Testis (tissue), 3 donors: ENCODE measurements around the gene SLC25A39. TPM values are rescaled to one million over a fixed set of nuclear protein-coding genes. Genes with fewer than 3 reads are reported as not detected.
A peak's percentile ranks its signal among the peaks of the same experiment; 100 is the strongest.

Experiments used
- DNase-seq: peaks from one replicate; pipeline ENCODE4 v3.0.0-alpha.2; 2019
- H3K27ac ChIP-seq, 2 donors: fragments of 200-600 bp; sonication (generic); one replicate each; pipeline ENCODE4 v1.5.1; 2019
- H3K27me3 ChIP-seq: fragments of 200-600 bp; sonication (generic); one replicate; pipeline ENCODE4 v1.5.1; 2019
- H3K36me3 ChIP-seq: fragments of 200-600 bp; sonication (generic); one replicate; pipeline ENCODE4 v1.5.1; 2017; ENCODE audit warnings: low read depth; ENCODE audit errors: missing control alignments
- H3K4me1 ChIP-seq: fragments of 200-600 bp; sonication (generic); one replicate; pipeline ENCODE4 v1.5.1; 2019
- H3K4me3 ChIP-seq, 2 donors: fragments of 200-600 bp; sonication (generic); one replicate each; pipeline ENCODE4 v1.5.1; 2017 to 2019
- H3K9me3 ChIP-seq: fragments of 200-600 bp; sonication (generic); one replicate; pipeline ENCODE4 v1.5.1; 2017
- POLR2A ChIP-seq: fragments of 450-650 bp; IDR thresholded peaks from one replicate; pipeline ENCODE4 v1.6.1; 2017; ENCODE audit warnings: antibody characterized with exemption, mild to moderate bottlenecking, moderate library complexity
- WGBS, 2 donors: methylation state at CpG; one replicate each; pipeline ENCODE4 v1.1.5; 2018; 5-methylcytosine and 5-hydroxymethylcytosine counted together
- intact Hi-C: fragments of 100-400 bp; cut with DNase I; formaldehyde crosslinking; loops from one replicate; pipeline ENCODE4 v1.15.1; 2023; ENCODE audit warnings: low total_unique reads
- polyA plus RNA-seq: library from polyadenylated mRNA; stranded (reverse); fragments of 350-450 nt; fragmentation: Illumina TruSeq; extraction: RNeasy Lipid Tissue Mini Kit (QIAGEN cat#74804); gene quantifications from one replicate; pipeline ENCODE4 v1.2.3, GENCODE V29; 2014; ENCODE audit warnings: low read depth, low replicate concordance; ENCODE audit not compliant: insufficient read depth
- total RNA-seq, 2 donors: library from RNA; depleted of rRNA; stranded (reverse); fragments of >200 nt; gene quantifications; one replicate each; pipeline ENCODE4 v1.2.3, GENCODE V29; 2016
- TF ChIP-seq, protein P1 (sequence below), 3 experiments: fragments of 450-650 bp in 2 of 3; fragments of 200-600 bp in 1 of 3; sonication (generic) in 1 of 3; IDR thresholded peaks; one replicate each; pipeline ENCODE4 v1.5.1; 2016 to 2019; ENCODE audit warnings: antibody characterized with exemption in 3 of 3, mild to moderate bottlenecking in 2 of 3, moderate library complexity in 1 of 3

SLC25A39 gene
- total and polyA plus RNA-seq, 3 donors from 2014 or later: 131 to 176 (median 141) TPM

GRCh38 chr17:44320066-44320465 lies 4.6 kb downstream of the SLC25A39 start:
- no peaks in the 10 kb centered on the region for H3K9me3 ChIP-seq
- WGBS, 2 donors: 85 to 88% methylated on average over 11 to 18 of the region's 18 CpGs
- intact Hi-C loops: loop anchor here (5.0 kb wide), 1 partner anchor 98 kb away; no protein-coding TSS in a partner anchor

DNA sequence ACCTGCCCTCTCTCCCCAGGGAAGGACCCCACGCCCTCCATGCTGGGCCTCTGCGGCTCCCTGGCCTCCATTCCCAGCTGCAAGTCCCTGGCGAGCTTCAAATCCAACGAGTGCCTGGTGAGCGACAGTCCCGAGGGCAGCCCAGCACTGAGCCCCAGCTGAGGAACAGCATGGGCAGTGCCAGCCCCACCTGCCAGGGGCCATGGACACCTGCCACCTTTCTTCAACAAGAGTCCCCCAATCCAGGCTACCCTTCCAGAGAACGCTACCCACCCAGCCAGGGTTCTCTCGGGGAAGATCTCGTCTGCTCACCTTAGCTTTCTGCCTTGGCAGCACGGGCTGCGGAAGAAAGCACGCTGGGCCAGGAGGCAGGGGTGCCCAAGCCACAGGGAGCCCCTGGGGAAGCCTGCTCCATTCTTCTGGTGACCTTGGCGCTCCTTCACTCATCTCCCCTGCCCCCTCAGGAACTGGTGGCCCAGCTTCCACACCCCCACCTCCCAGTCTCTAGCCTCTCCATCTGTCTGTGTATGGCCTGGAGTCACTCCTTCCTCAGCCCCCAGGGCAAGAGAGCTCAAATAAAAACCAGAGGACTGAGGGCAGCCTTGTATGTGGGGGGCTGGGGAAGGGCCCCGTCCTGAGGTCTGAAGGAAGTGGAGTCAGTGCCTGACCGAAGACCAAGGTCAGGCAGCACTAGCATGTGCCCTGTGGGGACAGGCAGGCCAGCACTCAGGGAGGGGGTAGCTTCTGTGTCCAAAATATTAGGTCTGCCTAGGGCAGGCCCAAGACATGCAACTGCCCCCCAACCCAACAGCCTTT lies 6.3 kb downstream of the SLC25A39 start:
- no peak overlapping the region for H3K4me3 ChIP-seq
- H3K27me3 ChIP-seq: no peaks in the 10 kb centered on the region
- intact Hi-C loops: no loop called here
- no peaks in the 10 kb centered on the region for H3K36me3 ChIP-seq
- 86 to 89% methylated on average over 13 to 15 of the region's 15 CpGs for WGBS, 2 donors
- TF ChIP-seq POLR2A: no peak
- TF ChIP-seq, protein P1, sequence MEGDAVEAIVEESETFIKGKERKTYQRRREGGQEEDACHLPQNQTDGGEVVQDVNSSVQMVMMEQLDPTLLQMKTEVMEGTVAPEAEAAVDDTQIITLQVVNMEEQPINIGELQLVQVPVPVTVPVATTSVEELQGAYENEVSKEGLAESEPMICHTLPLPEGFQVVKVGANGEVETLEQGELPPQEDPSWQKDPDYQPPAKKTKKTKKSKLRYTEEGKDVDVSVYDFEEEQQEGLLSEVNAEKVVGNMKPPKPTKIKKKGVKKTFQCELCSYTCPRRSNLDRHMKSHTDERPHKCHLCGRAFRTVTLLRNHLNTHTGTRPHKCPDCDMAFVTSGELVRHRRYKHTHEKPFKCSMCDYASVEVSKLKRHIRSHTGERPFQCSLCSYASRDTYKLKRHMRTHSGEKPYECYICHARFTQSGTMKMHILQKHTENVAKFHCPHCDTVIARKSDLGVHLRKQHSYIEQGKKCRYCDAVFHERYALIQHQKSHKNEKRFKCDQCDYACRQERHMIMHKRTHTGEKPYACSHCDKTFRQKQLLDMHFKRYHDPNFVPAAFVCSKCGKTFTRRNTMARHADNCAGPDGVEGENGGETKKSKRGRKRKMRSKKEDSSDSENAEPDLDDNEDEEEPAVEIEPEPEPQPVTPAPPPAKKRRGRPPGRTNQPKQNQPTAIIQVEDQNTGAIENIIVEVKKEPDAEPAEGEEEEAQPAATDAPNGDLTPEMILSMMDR (IDR thresholded peaks at IDR 0.05): no peak
- peaks cover 3% of the 10 kb centered on the region for H3K4me1 ChIP-seq
- DNase-seq: no peak
- no peak overlapping the region for H3K27ac ChIP-seq
- no peaks in the 10 kb centered on the region for H3K9me3 ChIP-seq

More at GRCh38 chr17:44320066-44320465, 4.6 kb downstream of the SLC25A39 start:
- Histone ChIP-seq H3K4me3 (no peak overlapping the region), H3K27me3 (no peaks in the 10 kb centered on the region), H3K4me1 (peaks cover 12% of the 10 kb centered on the region), H3K27ac (no peak overlapping the region), H3K36me3 (no peaks in the 10 kb centered on the region)
- no peak for DNase-seq
- TF ChIP-seq, protein P1 (IDR thresholded peaks at IDR 0.05): no peak
- no peak for TF ChIP-seq POLR2A

DNA sequence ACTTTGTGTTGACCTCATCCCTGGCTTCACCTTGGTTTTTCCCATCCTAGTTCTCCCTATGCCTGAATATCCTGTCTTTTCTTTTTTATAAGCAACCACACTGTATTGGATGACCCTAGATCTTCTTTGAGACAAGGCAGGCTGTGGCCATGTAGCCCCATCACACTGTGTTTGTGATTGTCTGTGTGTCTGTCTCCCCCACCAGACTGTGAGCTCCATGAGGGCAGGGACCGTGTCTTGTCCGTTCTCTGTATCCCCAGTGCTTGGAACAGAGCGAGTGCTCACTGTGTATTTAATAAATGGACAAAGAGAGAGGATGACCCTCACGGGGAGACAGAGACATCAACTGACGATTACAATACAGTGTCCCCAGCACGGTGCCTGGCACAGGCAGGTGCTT lies 7.1 kb downstream of the SLC25A39 start:
- no peak for DNase-seq
- Histone ChIP-seq H3K4me3 (no peak overlapping the region), H3K9me3 (no peaks in the 10 kb centered on the region), H3K27ac (no peak overlapping the region), H3K27me3 (no peaks in the 10 kb centered on the region), H3K4me1 (no peaks in the 10 kb centered on the region), H3K36me3 (no peaks in the 10 kb centered on the region)
- TF ChIP-seq, protein P1 (IDR thresholded peaks at IDR 0.05): no peak
- no peak for TF ChIP-seq POLR2A
- 68 to 96% methylated on average over 4 to 6 of the region's 6 CpGs for WGBS, 2 donors
- intact Hi-C loops: no loop called here

- no peaks in the 10 kb centered on the region for H3K27me3 ChIP-seq
- no peaks in the 10 kb centered on the region for H3K4me1 ChIP-seq
- H3K9me3 ChIP-seq: no peaks in the 10 kb centered on the region
- WGBS, 2 donors: 22 to 28% methylated on average over 24 to 38 of the region's 38 CpGs
- intact Hi-C loops: no loop called here
- TF ChIP-seq, protein P1 (IDR thresholded peaks at IDR 0.05): no peak
- TF ChIP-seq POLR2A: no peak
- H3K27ac ChIP-seq: no peak overlapping the region
- H3K36me3 ChIP-seq: no peaks in the 10 kb centered on the region
- peak overlapping the region in 1 of 2 donors; percentile 12 for H3K4me3 ChIP-seq
- DNase-seq: no peak
These were observed 8.6 kb downstream of the SLC25A39 start for GRCh38 chr17:44315760-44316731.
